Activated CD8-positive, alpha-beta memory T cell treated with anti-CD3 and anti-CD28 coated beads, Interleukin-2, amount 10 ng/mL, durations not matched to agents 7 days and 5 days (primary cell): Measurements from ENCODE around the gene IGDCC3. TPM values are rescaled to one million over a fixed set of nuclear protein-coding genes. Genes with fewer than 3 reads are reported as not detected.

Experiments used
- ATAC-seq: fragments of 150-1000 bp; cut with Tn5 transposase; one replicate; pipeline ENCODE4 v1.10.0; 2021; ENCODE audit warnings: moderate library complexity
- CTCF ChIA-PET: fragments of 350-600 bp; sonication (Branson Sonifier 250); formaldehyde crosslinking; loops from one replicate; lab custom pipeline; 2021; ENCODE audit warnings: antibody characterized with exemption; lab: Charles Lee
- DNase-seq: peaks from one replicate; pipeline ENCODE4 v3.0.0-alpha.2; 2020
- H3K27ac Mint-ChIP-seq: one replicate; pipeline ENCODE4 v1.8.0; 2021; ENCODE audit warnings: mild to moderate bottlenecking, mixed read lengths
- H3K27me3 Mint-ChIP-seq: one replicate; pipeline ENCODE4 v1.8.0; 2021; ENCODE audit warnings: mixed read lengths
- H3K36me3 Mint-ChIP-seq: one replicate; pipeline ENCODE4 v1.8.0; 2021; ENCODE audit warnings: mild to moderate bottlenecking, mixed read lengths
- H3K4me1 Mint-ChIP-seq: one replicate; pipeline ENCODE4 v1.8.0; 2021; ENCODE audit warnings: mixed read lengths
- H3K4me3 Mint-ChIP-seq: one replicate; pipeline ENCODE4 v1.8.0; 2021; ENCODE audit warnings: mild to moderate bottlenecking, moderate library complexity, mixed read lengths
- H3K9me3 Mint-ChIP-seq: one replicate; pipeline ENCODE4 v1.8.0; 2022; ENCODE audit warnings: low read depth, mixed read lengths
- total RNA-seq, 2 experiments: library from RNA; stranded (reverse); gene quantifications; one replicate each; pipeline ENCODE4 v1.2.3, GENCODE V29; 2021

The IGDCC3 gene
- total RNA-seq, 2 experiments from 2014 or later, result not detected

DNA sequence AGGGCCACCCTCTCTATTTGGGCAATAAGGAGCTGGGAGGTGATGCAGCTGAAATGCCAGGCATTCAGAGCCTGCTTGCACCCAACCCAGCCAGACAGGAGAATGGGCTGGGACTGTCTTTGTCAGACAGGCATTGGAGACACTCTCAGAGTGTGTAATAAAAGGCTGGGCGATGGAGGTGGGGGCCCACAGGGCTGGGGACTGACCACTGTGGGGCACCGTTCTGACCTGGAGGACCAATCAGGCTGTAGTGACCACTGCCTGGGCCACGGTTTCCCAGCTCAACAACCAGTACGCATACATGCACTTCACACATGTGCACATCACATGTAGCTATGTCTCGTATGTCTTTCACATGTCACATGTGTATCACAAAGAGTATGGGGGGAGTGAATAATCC lies 5.7 kb upstream of the IGDCC3 start:
- Mint-ChIP-seq H3K4me3 (no peak overlapping the region), H3K9me3 (no peaks in the 10 kb centered on the region), H3K27me3 (peaks cover 38% of the 10 kb centered on the region), H3K27ac (no peak overlapping the region), H3K36me3 (no peaks in the 10 kb centered on the region), H3K4me1 (peaks cover 10% of the 10 kb centered on the region)
- no peak for DNase-seq
- ATAC-seq, result no peak
- CTCF ChIA-PET, result interaction anchor here (0.8 to 9.9 kb wide), 3 partner anchors 11 to 63 kb away, joined by 3 to 161 read pairs (median 4); no protein-coding TSS in a partner anchor

DNA sequence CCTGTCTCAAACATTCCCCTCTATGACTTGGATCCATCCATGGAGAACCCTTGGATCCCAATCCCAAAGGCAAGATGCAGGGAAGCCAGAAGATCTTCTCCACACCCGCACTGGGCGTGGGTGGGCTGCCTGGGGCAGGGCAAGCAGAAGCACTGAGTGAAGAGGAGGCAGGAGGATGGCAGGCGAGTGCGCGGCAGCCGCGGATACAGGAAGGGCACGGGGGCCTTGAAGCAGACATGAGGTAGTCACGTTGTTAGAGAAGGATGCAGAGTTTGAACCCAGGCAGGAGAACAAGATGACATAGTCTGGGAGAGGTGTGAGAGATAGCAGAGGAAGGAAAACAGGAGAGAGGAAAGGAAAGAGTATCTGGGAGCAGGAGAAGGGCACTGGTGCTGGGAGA lies 5.1 kb upstream of the IGDCC3 start:
- Mint-ChIP-seq H3K36me3 (no peaks in the 10 kb centered on the region), H3K27me3 (peaks cover 43% of the 10 kb centered on the region), H3K9me3 (no peaks in the 10 kb centered on the region), H3K27ac (no peak overlapping the region), H3K4me3 (no peak overlapping the region), H3K4me1 (peaks cover 10% of the 10 kb centered on the region)
- CTCF ChIA-PET, result interaction anchor here (1.1 to 9.9 kb wide), 3 partner anchors 15 to 63 kb away, joined by 3 to 161 read pairs (median 4); no protein-coding TSS in a partner anchor
- no peak for DNase-seq
- ATAC-seq, result no peak

DNA sequence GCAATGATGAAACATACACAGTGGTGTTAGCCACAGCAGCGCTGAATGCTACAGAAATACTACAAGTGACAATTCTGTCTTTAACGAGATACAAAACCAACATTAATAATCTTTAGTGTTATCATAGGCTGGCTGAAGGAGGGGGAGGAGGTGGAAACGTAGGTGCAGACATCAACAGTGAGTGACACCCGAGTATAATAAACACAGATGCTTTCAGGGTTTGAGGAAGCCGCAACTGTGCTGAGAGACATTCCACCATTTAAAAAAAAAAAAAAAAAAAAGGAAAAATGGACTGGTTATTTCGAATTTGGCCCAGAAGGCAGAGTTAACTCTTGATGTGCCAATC lies 4.3 kb upstream of the IGDCC3 start:
- Mint-ChIP-seq H3K36me3 (no peaks in the 10 kb centered on the region), H3K9me3 (no peaks in the 10 kb centered on the region), H3K4me3 (no peak overlapping the region), H3K27ac (no peak overlapping the region), H3K27me3 (peaks cover 45% of the 10 kb centered on the region), H3K4me1 (peaks cover 11% of the 10 kb centered on the region)
- CTCF ChIA-PET, result interaction anchor here (1.1 to 9.9 kb wide), 3 partner anchors 13 to 62 kb away, joined by 3 to 161 read pairs (median 5); no protein-coding TSS in a partner anchor
- DNase-seq (no peak), ATAC-seq (no peak)

- Mint-ChIP-seq H3K27ac (no peak overlapping the region), H3K4me1 (peaks cover 16% of the 10 kb centered on the region), H3K9me3 (no peaks in the 10 kb centered on the region), H3K27me3 (peaks cover 50% of the 10 kb centered on the region), H3K36me3 (no peaks in the 10 kb centered on the region), H3K4me3 (no peak overlapping the region)
- CTCF ChIA-PET, result interaction anchor here (1.3 to 9.9 kb wide), 2 partner anchors 13 to 61 kb away, joined by 5 to 161 read pairs; no protein-coding TSS in a partner anchor
- ATAC-seq (no peak), DNase-seq (no peak)
Measured at GRCh38 chr15:65381445-65382145, 3.8 kb upstream of the IGDCC3 start.

- CTCF ChIA-PET, result interaction anchor here (1.6 to 9.9 kb wide), 2 partner anchors 19 to 60 kb away, joined by 3 to 161 read pairs; no protein-coding TSS in a partner anchor
- H3K36me3 Mint-ChIP-seq, result no peaks in the 10 kb centered on the region
- no peaks in the 10 kb centered on the region for H3K9me3 Mint-ChIP-seq
- DNase-seq, result no peak
- no peak overlapping the region for H3K4me3 Mint-ChIP-seq
- H3K4me1 Mint-ChIP-seq, result peaks cover 14% of the 10 kb centered on the region
- H3K27ac Mint-ChIP-seq, result no peak overlapping the region
- peaks cover 65% of the 10 kb centered on the region for H3K27me3 Mint-ChIP-seq
- no peak for ATAC-seq
Measured at GRCh38 chr15:65379986-65380385, 2.2 kb upstream of the IGDCC3 start.

GRCh38 chr15:65377105-65377975 lies 462 bp downstream of the IGDCC3 start:
- ATAC-seq (peak; percentile 61), DNase-seq (no peak)
- peaks cover 78% of the 10 kb centered on the region for H3K27me3 Mint-ChIP-seq
- CTCF ChIA-PET, result interaction anchor here (1.2 to 1.4 kb wide), 4 partner anchors 8 to 58 kb away, joined by 3 to 5 read pairs (median 4); no protein-coding TSS in a partner anchor
- H3K36me3 Mint-ChIP-seq, result no peaks in the 10 kb centered on the region
- H3K4me3 Mint-ChIP-seq, result peak overlapping the region; percentile 49
- H3K9me3 Mint-ChIP-seq, result no peaks in the 10 kb centered on the region
- no peak overlapping the region for H3K27ac Mint-ChIP-seq
- peaks cover 7% of the 10 kb centered on the region for H3K4me1 Mint-ChIP-seq

GRCh38 chr15:65376767-65377104 lies 1.1 kb downstream of the IGDCC3 start:
- peak; percentile 24 for ATAC-seq
- H3K4me3 Mint-ChIP-seq, result peak overlapping the region; percentile 49
- H3K4me1 Mint-ChIP-seq, result peaks cover 7% of the 10 kb centered on the region
- H3K9me3 Mint-ChIP-seq, result no peaks in the 10 kb centered on the region
- no peaks in the 10 kb centered on the region for H3K36me3 Mint-ChIP-seq
- H3K27ac Mint-ChIP-seq, result no peak overlapping the region
- no peak for DNase-seq
- CTCF ChIA-PET, result interaction anchor here (1.2 to 1.4 kb wide), 2 partner anchors 9 to 58 kb away, joined by 5 read pairs; no protein-coding TSS in a partner anchor
- H3K27me3 Mint-ChIP-seq, result peaks cover 74% of the 10 kb centered on the region

- Mint-ChIP-seq H3K4me3 (no peak overlapping the region), H3K27me3 (peaks cover 68% of the 10 kb centered on the region), H3K9me3 (no peaks in the 10 kb centered on the region), H3K27ac (no peak overlapping the region), H3K4me1 (peaks cover 7% of the 10 kb centered on the region), H3K36me3 (no peaks in the 10 kb centered on the region)
- DNase-seq (no peak), ATAC-seq (no peak)
- CTCF ChIA-PET, result interaction anchor here (1.2 to 1.4 kb wide), 2 partner anchors 9 to 57 kb away, joined by 5 read pairs; no protein-coding TSS in a partner anchor
Measured at GRCh38 chr15:65375871-65376607, 1.8 kb downstream of the IGDCC3 start.

DNA sequence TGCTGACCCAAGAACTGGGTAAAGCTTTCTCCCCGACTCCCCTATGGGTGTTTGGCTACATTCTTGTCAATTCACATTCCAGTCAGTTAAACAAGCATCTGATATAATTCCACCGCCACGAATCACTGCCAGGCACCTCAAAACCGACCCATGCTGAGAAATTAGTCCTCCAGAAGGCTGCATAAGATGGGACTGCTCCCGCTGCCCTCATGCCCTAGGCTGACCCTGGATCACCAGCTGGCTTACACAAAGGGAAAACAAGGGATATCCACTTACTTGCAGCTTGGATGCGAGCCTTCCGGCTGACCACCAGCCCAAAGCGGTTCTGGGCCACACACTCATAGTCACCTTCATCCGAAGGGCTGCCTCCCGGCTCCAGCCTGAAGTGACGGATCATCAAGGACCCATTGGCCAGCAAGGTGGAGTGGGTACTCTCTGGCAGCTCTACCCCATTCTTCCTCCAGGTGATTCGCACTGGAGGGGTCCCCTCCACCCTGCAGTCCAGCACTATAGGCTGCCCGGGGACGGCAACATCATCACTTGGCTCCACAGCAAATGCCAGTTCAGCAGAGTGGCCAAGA lies 2.9 kb downstream of the IGDCC3 start:
- no peak for DNase-seq
- no peak overlapping the region for H3K4me3 Mint-ChIP-seq
- H3K27ac Mint-ChIP-seq, result no peak overlapping the region
- H3K9me3 Mint-ChIP-seq, result no peaks in the 10 kb centered on the region
- H3K4me1 Mint-ChIP-seq, result peaks cover 7% of the 10 kb centered on the region
- ATAC-seq, result no peak
- no peaks in the 10 kb centered on the region for H3K36me3 Mint-ChIP-seq
- CTCF ChIA-PET, result interaction anchor here (1.5 to 1.6 kb wide), 2 partner anchors 11 to 54 kb away, joined by 5 to 8 read pairs; no protein-coding TSS in a partner anchor
- peaks cover 61% of the 10 kb centered on the region for H3K27me3 Mint-ChIP-seq

GRCh38 chr15:65374334-65374733 lies 3.5 kb downstream of the IGDCC3 start:
- ATAC-seq, result no peak

DNA sequence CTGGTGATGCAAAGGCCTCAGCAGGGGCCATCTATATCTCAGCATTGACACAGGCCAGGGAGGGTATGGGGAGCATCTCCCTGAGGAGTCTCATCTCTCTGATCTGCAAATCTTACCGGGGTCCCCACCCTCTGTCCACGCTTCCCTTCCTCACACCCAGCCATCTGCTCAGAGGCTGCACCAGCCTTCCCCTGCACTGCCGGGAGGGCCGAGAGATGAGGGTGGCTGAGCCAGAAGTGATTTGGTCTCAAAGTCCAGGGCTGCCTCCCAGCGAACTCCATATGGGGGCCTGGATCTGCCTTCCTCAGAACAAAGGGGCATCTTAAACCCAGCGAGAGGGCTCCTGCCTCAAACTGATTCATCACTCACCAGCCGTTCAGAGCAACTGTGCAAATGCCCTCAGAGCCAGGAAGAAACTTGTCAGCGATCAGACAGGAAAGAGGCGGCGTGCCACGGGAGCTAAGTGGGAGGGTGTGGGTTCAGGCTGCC lies 4.6 kb downstream of the IGDCC3 start:
- ATAC-seq (no peak), DNase-seq (no peak)
- no peak overlapping the region for H3K4me3 Mint-ChIP-seq
- no peak overlapping the region for H3K27ac Mint-ChIP-seq
- peaks cover 7% of the 10 kb centered on the region for H3K4me1 Mint-ChIP-seq
- H3K9me3 Mint-ChIP-seq, result no peaks in the 10 kb centered on the region
- H3K36me3 Mint-ChIP-seq, result no peaks in the 10 kb centered on the region
- peaks cover 44% of the 10 kb centered on the region for H3K27me3 Mint-ChIP-seq
- CTCF ChIA-PET, result interaction anchor here (1.6 kb wide), 2 partner anchors 12 kb away, joined by 8 to 9 read pairs; no protein-coding TSS in a partner anchor

More at GRCh38 chr15:65374334-65374733, 3.5 kb downstream of the IGDCC3 start:
- peaks cover 7% of the 10 kb centered on the region for H3K4me1 Mint-ChIP-seq
- no peaks in the 10 kb centered on the region for H3K9me3 Mint-ChIP-seq
- no peak overlapping the region for H3K4me3 Mint-ChIP-seq
- CTCF ChIA-PET, result interaction anchor here (1.5 to 1.6 kb wide), 2 partner anchors 11 to 54 kb away, joined by 5 to 8 read pairs; no protein-coding TSS in a partner anchor
- H3K27ac Mint-ChIP-seq, result no peak overlapping the region
- DNase-seq, result no peak
- no peaks in the 10 kb centered on the region for H3K36me3 Mint-ChIP-seq
- peaks cover 55% of the 10 kb centered on the region for H3K27me3 Mint-ChIP-seq

DNA sequence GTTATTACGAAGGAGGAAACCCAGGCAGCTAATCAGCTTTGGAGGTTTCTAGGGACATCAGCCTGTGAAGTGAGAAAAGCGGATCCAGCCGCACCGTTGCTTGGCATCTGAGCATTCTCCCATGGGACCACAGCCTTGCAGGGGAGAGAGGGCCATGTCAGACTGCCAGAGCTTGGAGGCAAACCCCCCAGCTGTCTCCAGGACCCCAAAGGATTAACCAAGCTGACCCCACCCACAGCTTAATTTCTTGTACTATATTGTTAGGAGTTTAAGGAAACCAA lies 5.1 kb downstream of the IGDCC3 start:
- Mint-ChIP-seq H3K27me3 (peaks cover 42% of the 10 kb centered on the region), H3K4me3 (no peak overlapping the region), H3K4me1 (peaks cover 7% of the 10 kb centered on the region)

More for the DNA sequence above, 5.1 kb downstream of the IGDCC3 start:
- no peak overlapping the region for H3K27ac Mint-ChIP-seq
- no peaks in the 10 kb centered on the region for H3K9me3 Mint-ChIP-seq
- no peak for ATAC-seq
- H3K36me3 Mint-ChIP-seq, result no peaks in the 10 kb centered on the region
- CTCF ChIA-PET, result interaction anchor here (1.6 kb wide), 1 partner anchor 13 kb away, joined by 9 read pairs; no protein-coding TSS in a partner anchor
- no peak for DNase-seq
